OCI-LY1 (cell line): ENCODE data around the gene TPSD1.
"Not testable (repeated sequence)": the region's sequence is repeated elsewhere in the genome, so short reads cannot be mapped to it uniquely, and the experiment has no call there.

ENCODE experiments used
- CTCF ChIP-seq: fragments of 200-600 bp; sonication (generic), shearing (Covaris generic); IDR thresholded peaks from 2 replicates; pipeline ENCODE4 v1.5.1; 2017; ENCODE audit warnings: mild to moderate bottlenecking, antibody characterized with exemption, low read length, moderate library complexity, mixed read lengths
- EZH2 ChIP-seq: fragments of 200-600 bp; sonication (generic), shearing (Covaris generic); IDR thresholded peaks from 2 replicates; pipeline ENCODE4 v1.8.0; 2017; ENCODE audit warnings: borderline replicate concordance, mixed run types, mild to moderate bottlenecking, antibody characterized with exemption, low read length, moderate library complexity, mixed read lengths

- not testable (repeated sequence) for TF ChIP-seq CTCF, EZH2
Observed at GRCh38 chr16:1292808-1293207, 36.9 kb downstream of the TPSD1 start.
